Caco-2 (cell line): ENCODE results near the gene CITED4. TPM values are rescaled to one million over a fixed set of nuclear protein-coding genes. Genes with fewer than 3 reads are reported as not detected.

Source experiments
- BruUV-seq: library from RNA; stranded (reverse); fragments of 400-500 nt; replicated peaks from 2 replicates; lab custom pipeline; 2021; lab: Mats Ljungman, UMichigan
- CTCF ChIA-PET: fragments of 300-600 bp; sonication (Branson Sonifier 250); formaldehyde crosslinking; loops from one replicate; lab custom pipeline; 2022; ENCODE audit warnings: antibody characterized with exemption; lab: Charles Lee
- POLR2A ChIA-PET: fragments of 300-600 bp; sonication (Branson Sonifier 250); formaldehyde crosslinking; loops from one replicate; lab custom pipeline; 2022; ENCODE audit warnings: antibody characterized with exemption; lab: Charles Lee
- DNase-seq, 2 experiments: peaks; one replicate each; pipeline versions ENCODE4 v3.0.0 to v3.0.0-alpha.2; 2020 to 2022
- H3K27me3 ChIP-seq: replicated peaks from 2 replicates; pipeline ENCODE4 v1.6.0; 2011; ENCODE audit warnings: low read length; ENCODE audit not compliant: control insufficient read depth, insufficient read depth
- H3K36me3 ChIP-seq: 2 replicates; pipeline ENCODE4 v1.5.1; 2011; ENCODE audit warnings: low read length; ENCODE audit not compliant: control insufficient read depth, insufficient read depth
- H3K4me1 ChIP-seq: fragments of 250-450 bp; sonication (Bioruptor Pico); 2 replicates; pipeline ENCODE4 v1.5.1; 2020; ENCODE audit warnings: mild to moderate bottlenecking
- H3K4me3 ChIP-seq: 2 replicates; pipeline ENCODE4 v1.5.1; 2011; ENCODE audit warnings: low read depth, mild to moderate bottlenecking, control low read depth, low read length
- H3K9me3 ChIP-seq: fragments of 250-450 bp; sonication (Bioruptor Pico); 2 replicates; pipeline ENCODE4 v1.5.1; 2020; ENCODE audit warnings: mild to moderate bottlenecking, moderate library complexity
- H3K27ac Mint-ChIP-seq: one replicate; pipeline ENCODE4 v1.8.0; 2022; ENCODE audit warnings: mixed read lengths; ENCODE audit not compliant: unreplicated experiment
- H3K27me3 Mint-ChIP-seq: one replicate; pipeline ENCODE4 v1.8.0; 2022; ENCODE audit warnings: mixed read lengths; ENCODE audit not compliant: insufficient read depth, unreplicated experiment
- H3K36me3 Mint-ChIP-seq: one replicate; pipeline ENCODE4 v1.8.0; 2022; ENCODE audit warnings: mild to moderate bottlenecking, mixed read lengths; ENCODE audit not compliant: insufficient read depth, unreplicated experiment
- H3K4me1 Mint-ChIP-seq: one replicate; pipeline ENCODE4 v1.8.0; 2022; ENCODE audit warnings: low read depth, mixed read lengths; ENCODE audit not compliant: unreplicated experiment
- H3K4me3 Mint-ChIP-seq: one replicate; pipeline ENCODE4 v1.8.0; 2022; ENCODE audit warnings: mild to moderate bottlenecking, moderate library complexity, mixed read lengths; ENCODE audit not compliant: unreplicated experiment
- H3K9me3 Mint-ChIP-seq: one replicate; pipeline ENCODE4 v1.8.0; 2022; ENCODE audit warnings: mixed read lengths; ENCODE audit not compliant: unreplicated experiment
- CTCF ChIP-seq, 2 experiments: fragments of 200-600 bp in 1 of 2; IDR thresholded peaks; 1 replicate in 1 of 2; 2 replicates in 1 of 2; pipeline versions ENCODE4 v1.5.1 to v1.8.0; 2011 to 2022; ENCODE audit warnings: antibody characterized with exemption in 1 of 2, control low read depth in 1 of 2, inconsistent platforms in 1 of 2, low read depth in 1 of 2, low read length in 1 of 2, mild to moderate bottlenecking in 1 of 2, moderate library complexity in 1 of 2; ENCODE audit not compliant: insufficient read depth in 1 of 2, severe bottlenecking in 1 of 2, unreplicated experiment in 1 of 2
- intact Hi-C: fragments of 100-400 bp; cut with micrococcal nuclease; formaldehyde crosslinking; loops from one replicate; pipeline ENCODE4 v1.10.0; 2022; ENCODE audit not compliant: unreplicated experiment
- total RNA-seq: library from RNA; stranded (reverse); gene quantifications from 2 replicates; pipeline ENCODE4 v1.2.3, GENCODE V29; 2022

CITED4 gene
- total RNA-seq, 1 experiment from 2014 or later = 19.5 TPM

DNA sequence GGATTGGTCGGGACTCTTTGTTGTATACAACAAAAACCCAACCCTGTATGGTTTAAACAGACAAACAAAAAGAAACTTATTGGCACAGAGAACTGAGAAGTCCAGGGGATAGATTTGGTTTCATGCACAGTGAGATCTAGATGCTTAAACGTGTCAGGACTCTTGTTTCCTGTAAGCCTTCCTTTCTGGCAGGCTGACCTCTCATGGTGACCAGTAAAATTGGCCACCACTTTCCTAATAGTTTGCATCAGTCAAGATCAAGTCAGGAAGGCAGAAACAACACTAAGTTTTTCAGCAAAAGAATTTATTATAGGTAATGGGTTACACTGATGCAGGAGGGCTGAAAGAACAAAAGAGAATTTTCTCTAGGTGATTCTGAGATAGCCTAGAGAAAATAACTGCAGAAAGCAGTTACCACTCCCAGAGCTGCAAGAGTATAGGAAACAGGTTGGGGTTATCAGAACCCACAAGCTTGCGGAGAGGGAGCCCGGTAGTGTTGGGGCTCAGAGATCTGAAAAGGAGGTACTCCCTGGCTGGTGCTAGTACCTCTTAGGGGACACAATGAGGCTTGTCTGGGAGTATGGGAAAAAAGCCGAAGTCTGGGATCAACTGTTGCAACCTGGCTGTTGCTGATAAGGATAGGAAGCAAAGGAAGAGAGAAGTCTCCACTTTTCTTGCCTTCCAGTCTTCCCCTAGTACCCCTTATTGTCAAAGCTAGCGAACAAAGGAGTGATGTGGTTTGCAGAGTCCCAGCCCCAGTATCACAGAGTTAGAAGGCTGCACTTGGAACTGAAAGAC is 21.4 kb downstream of the CITED4 start:
- Histone ChIP-seq H3K4me1 (no peaks in the 10 kb centered on the region), H3K4me3 (no peak overlapping the region), H3K27me3 (no peaks in the 10 kb centered on the region), H3K9me3 (no peaks in the 10 kb centered on the region), H3K36me3 (no peaks in the 10 kb centered on the region)
- ChIA-PET POLR2A (interaction anchor here (0.5 kb wide), 1 partner anchor 269 kb away, joined by 6 read pairs; no protein-coding TSS in a partner anchor), CTCF (no interaction called here)
- BruUV-seq = no TSS peak
- Mint-ChIP-seq H3K4me3 (no peak overlapping the region), H3K4me1 (no peaks in the 10 kb centered on the region), H3K27ac (no peak overlapping the region), H3K27me3 (no peaks in the 10 kb centered on the region), H3K36me3 (no peaks in the 10 kb centered on the region), H3K9me3 (peaks cover 10% of the 10 kb centered on the region)
- no peak for DNase-seq
- intact Hi-C loops = no loop called here
- no peak for TF ChIP-seq CTCF (IDR thresholded peaks at IDR 0.05; ENCODE audit: insufficient read depth in 1 of 2, low read depth in 1 of 2, low read length in 1 of 2, severe bottlenecking in 1 of 2, unreplicated experiment in 1 of 2)

DNA sequence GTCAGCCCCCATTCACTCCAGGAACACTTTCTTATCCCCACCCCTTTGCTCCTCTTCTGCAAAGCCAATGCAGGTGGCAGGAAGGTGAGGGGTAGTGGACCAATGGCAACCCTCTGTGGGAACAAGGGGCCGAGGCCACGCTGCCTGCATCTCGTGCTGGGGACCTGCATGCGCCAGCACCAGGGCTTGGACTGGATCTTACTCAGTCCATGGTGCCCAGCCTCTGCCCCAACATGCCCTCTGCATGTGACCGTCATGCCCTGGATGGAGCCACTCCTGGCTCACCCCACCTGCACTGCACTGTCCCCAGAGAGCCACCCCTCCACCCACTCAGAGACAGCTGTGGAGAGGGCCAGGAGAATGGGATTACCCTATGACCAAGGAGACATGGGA is 22.2 kb downstream of the CITED4 start:
- peaks cover 10% of the 10 kb centered on the region for H3K9me3 Mint-ChIP-seq
- Histone ChIP-seq H3K4me1 (no peaks in the 10 kb centered on the region), H3K36me3 (no peaks in the 10 kb centered on the region), H3K4me3 (no peak overlapping the region), H3K9me3 (no peaks in the 10 kb centered on the region), H3K27me3 (no peaks in the 10 kb centered on the region)
- H3K4me1 Mint-ChIP-seq = no peaks in the 10 kb centered on the region
- intact Hi-C loops = no loop called here
- CTCF ChIA-PET = no interaction called here
- H3K36me3 Mint-ChIP-seq = no peaks in the 10 kb centered on the region
- no peak overlapping the region for H3K27ac Mint-ChIP-seq
- no peak for TF ChIP-seq CTCF (IDR thresholded peaks at IDR 0.05; ENCODE audit: insufficient read depth in 1 of 2, low read depth in 1 of 2, low read length in 1 of 2, severe bottlenecking in 1 of 2, unreplicated experiment in 1 of 2)
- POLR2A ChIA-PET = no interaction called here
- no TSS peak for BruUV-seq
- H3K27me3 Mint-ChIP-seq = no peaks in the 10 kb centered on the region
- H3K4me3 Mint-ChIP-seq = no peak overlapping the region
- DNase-seq = no peak

DNA sequence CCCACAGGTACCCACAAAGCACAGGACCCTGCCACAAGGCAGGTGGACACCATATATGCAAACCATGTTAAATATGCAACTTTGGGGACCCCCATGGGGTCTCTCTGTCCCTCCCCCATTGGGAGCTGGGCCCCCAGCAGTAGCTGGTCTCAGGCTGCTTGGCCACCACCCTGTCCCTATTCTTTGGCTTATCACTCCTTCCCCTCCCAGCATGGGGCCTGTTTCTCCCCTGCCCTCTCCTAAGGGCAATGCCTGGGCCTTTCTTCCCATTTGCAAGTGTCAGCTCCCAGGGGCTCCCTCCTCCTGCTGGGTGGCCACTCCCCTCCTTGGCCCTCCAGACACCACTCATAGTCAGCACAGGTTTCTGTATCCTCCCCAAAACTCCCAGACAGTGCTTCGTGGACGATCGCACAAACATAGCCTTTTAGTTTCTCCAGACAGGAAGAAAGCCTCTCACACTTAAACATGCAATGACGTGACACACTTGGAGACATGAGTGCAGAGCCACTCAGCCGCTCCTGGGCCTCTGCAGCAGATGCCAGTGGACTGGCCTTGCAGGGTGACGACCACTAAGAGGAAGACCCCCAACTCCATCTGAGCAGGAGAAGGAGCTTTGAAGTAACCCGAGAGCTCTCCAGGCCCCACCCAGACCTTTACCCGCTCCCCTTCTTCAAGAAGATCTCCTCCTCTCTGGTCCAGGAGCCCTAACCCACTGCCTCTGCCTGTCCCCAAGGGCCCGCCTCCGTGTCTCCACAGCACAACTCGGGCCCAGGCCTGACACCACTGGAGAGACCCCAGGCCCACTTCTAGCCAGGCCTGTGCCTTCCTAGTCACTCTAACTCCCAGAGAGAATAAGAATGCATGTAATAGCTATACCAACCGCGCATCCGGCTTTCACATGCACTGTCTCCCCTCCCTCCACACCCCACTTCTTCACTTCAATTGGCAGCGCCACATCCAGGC is 22.9 kb downstream of the CITED4 start:
- Mint-ChIP-seq H3K4me3 (no peak overlapping the region), H3K36me3 (no peaks in the 10 kb centered on the region), H3K4me1 (no peaks in the 10 kb centered on the region), H3K27me3 (no peaks in the 10 kb centered on the region), H3K27ac (no peak overlapping the region), H3K9me3 (peaks cover 10% of the 10 kb centered on the region)
- no peaks in the 10 kb centered on the region for H3K27me3 ChIP-seq
- H3K36me3 ChIP-seq = no peaks in the 10 kb centered on the region
- H3K4me3 ChIP-seq = no peak overlapping the region
- BruUV-seq = no TSS peak
- no peaks in the 10 kb centered on the region for H3K9me3 ChIP-seq
- no peak for DNase-seq
- TF ChIP-seq CTCF (IDR thresholded peaks at IDR 0.05; ENCODE audit: insufficient read depth in 1 of 2, low read depth in 1 of 2, low read length in 1 of 2, severe bottlenecking in 1 of 2, unreplicated experiment in 1 of 2) = no peak
- ChIA-PET CTCF (no interaction called here), POLR2A (no interaction called here)
- no peaks in the 10 kb centered on the region for H3K4me1 ChIP-seq
- intact Hi-C loops = no loop called here
